GM18858 (cell line): ENCODE data around the gene ADK.

Source experiments
- ATAC-seq: cut with Tn5 transposase; IDR thresholded peaks from one replicate; pipeline ENCODE4 v1.9.1; 2021; ENCODE audit not compliant: unreplicated experiment

Gene ADK

DNA sequence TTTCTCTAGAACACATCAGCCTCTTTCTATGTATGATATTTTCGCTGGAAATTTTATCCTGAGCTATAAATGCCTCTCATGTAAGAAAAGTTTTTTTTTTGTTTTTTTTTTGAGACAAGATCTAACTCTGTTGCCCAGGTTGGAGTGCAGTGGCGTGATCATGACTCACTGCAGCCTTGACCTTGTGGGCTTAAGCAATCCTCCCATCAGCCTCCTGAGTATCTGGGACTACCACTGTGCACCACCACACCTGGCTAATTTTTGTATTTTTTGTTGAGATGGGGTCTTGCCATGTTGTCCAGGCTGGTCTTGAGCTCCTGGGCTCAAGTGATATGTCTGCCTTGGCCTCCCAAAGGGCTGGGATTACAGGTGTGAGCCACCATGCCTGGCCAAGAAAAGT lies 80.4 kb downstream of the ADK start:
- ATAC-seq = no peak

GRCh38 chr10:74233281-74233680 lies 82.3 kb downstream of the ADK start:
- ATAC-seq = no peak

GRCh38 chr10:74234569-74234968 lies 83.5 kb downstream of the ADK start:
- no peak for ATAC-seq

GRCh38 chr10:74238031-74238431 lies 87.0 kb downstream of the ADK start:
- ATAC-seq = no peak

- no peak for ATAC-seq
These were observed 87.5 kb downstream of the ADK start for GRCh38 chr10:74238516-74238915.

- ATAC-seq = no peak
These were observed 92.0 kb downstream of the ADK start for GRCh38 chr10:74243067-74243466.

DNA sequence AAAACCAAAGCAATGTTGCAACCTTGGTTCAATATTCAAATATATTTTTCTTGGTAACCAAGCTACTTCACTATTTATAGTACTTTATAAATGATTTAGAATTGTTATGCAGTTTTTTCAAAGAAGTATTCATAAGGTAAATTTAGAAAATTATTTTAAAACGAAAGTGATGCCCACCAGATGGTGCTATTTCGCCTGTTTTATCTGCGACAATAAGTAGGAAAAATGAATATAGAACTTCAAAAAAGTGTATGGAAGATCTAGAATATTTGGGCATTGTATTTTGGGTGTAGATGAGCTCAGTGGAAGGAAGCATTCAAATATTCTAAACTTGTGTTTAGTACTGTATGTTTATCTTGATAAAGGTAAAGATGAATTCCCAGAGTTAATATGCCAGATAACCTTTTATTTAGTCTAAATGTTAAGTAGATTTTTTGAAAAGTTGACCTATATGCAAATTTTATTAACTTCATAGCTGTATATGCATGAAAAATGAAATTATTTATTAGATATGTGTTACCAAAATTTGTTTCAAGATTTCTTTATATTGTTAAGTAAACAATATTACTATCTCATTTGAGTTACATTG lies 93.2 kb downstream of the ADK start:
- no peak for ATAC-seq

GRCh38 chr10:74244807-74245206 lies 93.8 kb downstream of the ADK start:
- no peak for ATAC-seq

DNA sequence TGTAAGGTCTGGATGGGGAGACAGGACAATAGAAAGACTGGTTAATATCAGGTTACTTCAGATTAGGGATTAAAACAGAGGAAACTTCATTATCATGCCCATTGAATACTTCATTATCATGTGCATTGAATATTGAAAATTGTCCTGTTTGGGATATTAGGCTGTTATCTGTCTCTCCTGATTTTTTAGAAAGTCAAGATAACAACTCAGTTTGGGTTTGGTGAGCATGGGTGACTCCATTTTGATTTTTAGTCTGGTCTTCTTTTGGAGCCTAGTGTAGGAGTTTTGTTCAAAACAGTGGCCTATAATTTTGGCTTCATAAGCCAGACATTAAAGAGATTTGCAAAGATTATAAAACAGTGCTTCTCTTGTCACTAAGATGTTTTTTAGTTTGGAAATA lies 95.5 kb downstream of the ADK start:
- no peak for ATAC-seq

GRCh38 chr10:74249865-74250264 lies 98.8 kb downstream of the ADK start:
- no peak for ATAC-seq

DNA sequence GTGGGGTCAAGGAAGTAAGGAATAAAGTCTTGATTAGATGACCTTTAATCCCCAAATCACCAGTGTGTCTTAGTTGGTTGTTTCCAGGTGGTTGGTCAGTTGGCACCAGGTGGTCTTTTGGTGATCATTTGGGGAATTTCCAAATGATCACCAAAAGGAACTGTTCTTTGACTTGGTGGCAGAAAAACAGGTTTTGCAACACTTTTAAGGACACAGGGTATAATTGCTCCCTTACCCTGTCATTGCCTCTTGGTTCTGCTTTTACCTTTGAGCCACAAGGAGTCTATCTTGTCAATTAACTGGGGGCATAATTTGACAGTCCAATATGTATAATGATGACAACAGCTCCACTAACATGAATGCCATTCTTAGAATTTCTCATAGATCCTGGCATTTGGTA lies 104.2 kb downstream of the ADK start:
- no peak for ATAC-seq

DNA sequence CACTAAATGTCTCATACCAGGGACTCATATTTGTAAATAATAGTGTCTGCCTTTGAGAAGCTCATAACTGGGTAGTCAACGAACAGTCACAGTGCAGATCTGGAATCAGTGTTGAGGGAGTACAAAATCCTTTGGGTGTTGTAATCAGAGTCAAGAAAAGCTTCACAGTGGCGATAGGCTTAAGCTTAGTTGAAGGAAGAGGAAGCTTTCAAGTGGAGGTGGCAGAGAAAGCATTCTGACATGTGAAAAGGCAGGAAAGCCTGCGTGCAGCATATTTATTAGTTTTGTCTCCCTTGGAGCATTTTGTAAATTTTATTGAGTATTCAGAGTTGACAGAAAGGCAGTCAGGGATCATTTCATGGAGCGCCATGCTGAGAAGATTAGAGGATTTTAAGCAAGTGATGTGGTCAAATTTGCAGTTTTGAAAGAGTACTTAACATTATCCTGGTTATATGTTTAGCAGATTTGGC lies 104.9 kb downstream of the ADK start:
- no peak for ATAC-seq

- ATAC-seq = no peak
These were observed 111.8 kb downstream of the ADK start for GRCh38 chr10:74262856-74263255.

- no peak for ATAC-seq
These were observed 113.0 kb downstream of the ADK start for GRCh38 chr10:74263996-74264395.

DNA sequence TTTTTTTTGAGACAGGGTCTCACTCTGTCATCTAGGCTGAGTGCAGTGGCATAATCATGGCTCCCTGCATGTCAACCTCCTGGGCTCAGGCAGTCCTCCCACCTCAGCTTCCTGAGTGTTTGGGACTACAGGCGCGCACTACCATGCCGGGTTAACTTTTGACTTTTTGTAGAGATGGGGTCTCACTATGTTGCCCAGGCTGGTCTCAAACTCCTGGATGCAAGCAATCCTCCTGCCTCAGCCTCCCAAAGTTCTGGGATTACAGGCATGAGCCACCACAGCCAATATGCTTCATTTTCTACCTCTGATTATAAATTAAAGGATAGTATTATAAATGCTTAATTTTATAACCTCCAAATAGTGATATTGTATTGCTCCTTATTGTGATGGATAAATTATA lies 121.3 kb downstream of the ADK start:
- no peak for ATAC-seq

- no peak for ATAC-seq
These were observed 124.8 kb downstream of the ADK start for GRCh38 chr10:74275755-74276290.

GRCh38 chr10:74276416-74276815 lies 125.4 kb downstream of the ADK start:
- ATAC-seq = no peak

GRCh38 chr10:74282151-74282847 lies 131.3 kb downstream of the ADK start:
- no peak for ATAC-seq

DNA sequence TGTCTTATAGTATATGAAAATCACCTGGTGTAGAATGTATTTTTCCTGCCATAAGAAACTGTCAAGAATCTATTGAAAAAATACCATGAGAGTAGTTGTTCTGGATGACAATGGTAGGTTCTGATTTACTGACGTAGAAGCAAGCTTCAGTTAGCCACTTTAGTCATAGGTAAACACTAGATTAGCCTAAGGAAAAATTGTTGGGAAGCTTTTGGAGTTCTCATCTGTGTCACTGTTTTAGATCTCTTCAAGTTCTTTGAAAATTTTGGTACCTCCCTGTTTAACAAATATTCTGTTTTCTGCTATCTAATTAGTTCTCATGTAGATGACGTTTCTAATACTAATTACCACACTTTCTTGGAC lies 131.8 kb downstream of the ADK start:
- no peak for ATAC-seq

DNA sequence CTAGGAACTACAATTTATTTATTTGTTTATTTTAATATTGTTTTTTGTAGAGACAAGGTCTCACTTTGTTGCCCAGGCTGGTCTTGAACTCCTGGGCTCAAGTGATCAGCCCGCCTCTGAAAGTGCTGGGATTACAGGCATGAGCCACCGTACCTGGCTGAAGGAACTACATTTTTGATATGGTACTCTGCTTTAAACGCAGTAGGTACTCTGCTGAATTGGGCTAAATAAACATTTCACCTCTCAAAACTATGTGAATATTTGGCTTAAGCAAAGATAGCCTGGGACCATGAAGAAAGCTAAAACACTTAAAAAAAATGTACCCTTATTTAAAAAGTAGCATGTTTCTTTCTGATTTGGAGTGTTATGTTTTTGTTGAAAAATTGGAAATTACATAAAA lies 138.2 kb downstream of the ADK start:
- ATAC-seq = no peak

DNA sequence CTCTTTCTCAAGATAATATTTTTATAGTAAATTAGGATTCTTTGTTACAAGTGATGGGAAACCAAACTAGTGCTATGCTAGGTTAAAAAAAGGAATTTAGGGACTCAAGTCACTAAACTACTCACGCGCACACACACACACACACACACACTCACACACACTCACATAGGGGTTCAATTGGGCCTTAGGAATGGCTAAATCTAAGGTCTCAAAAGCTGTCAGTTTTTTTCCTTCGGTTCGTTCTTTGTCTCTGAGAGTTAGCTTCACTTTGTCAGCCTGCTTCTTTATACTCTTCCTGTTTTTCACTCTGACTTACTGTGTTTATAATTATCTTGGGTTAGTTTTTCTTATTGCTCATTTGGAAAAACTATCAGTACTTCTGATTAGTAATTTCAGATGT lies 138.9 kb downstream of the ADK start:
- ATAC-seq = no peak

DNA sequence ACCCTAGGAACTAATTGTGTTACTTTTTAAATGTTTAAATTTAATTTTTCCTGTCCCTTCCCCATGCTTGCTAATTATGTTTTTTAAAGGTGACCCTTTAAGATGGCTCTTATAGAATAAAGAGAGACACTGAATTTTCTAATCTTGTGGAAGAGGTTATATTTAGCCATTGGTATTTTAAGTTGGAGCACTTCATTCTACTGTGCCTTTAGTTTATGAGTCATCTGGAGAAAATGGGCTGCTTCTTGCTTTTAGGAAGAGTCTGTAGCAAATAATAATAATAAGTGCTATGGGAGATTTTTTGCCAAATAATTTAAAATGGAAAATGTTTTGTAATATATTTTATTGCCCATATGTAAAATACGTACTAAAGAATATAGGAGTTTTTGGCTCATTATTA lies 139.7 kb downstream of the ADK start:
- ATAC-seq = no peak
